ENCODE measurements around the gene GHR. TPM values are rescaled to one million over a fixed set of nuclear protein-coding genes. Genes with fewer than 3 reads are reported as not detected.
A peak's percentile ranks its signal among the peaks of the same experiment; 100 is the strongest.
"Not testable (repeated sequence)": the region's sequence is repeated elsewhere in the genome, so short reads cannot be mapped to it uniquely, and the experiment has no call there.

The GHR gene
- total RNA-seq, 1 experiment from 2014 or later, result 0.53 TPM

- no peak for DNase-seq (ENCODE audit: low spot score)
Measured at GRCh38 chr5:42645138-42645537, 221.9 kb downstream of the GHR start.

DNA sequence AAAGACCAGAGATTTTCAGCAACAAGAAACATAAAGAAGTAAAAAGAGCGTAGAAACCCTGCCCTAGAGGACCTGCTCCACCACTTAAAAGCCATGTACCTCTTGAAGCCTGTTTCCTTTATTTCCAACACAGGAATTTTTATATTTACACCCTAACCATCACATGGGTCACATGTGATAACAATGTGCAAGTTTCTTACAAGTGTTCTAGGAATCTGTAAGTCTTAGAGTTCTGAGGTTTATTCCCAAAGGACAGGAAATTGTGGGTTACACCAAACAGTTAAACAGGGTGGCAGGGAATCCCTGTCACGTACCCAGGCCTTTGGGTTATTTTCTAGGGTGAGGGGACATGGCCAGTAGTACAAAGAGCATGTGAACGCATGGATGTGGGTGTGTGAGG is 224.8 kb downstream of the GHR start:
- DNase-seq (ENCODE audit: low spot score), result no peak

- DNase-seq (ENCODE audit: low spot score), result no peak
Measured at GRCh38 chr5:42648915-42649314, 225.7 kb downstream of the GHR start.

DNA sequence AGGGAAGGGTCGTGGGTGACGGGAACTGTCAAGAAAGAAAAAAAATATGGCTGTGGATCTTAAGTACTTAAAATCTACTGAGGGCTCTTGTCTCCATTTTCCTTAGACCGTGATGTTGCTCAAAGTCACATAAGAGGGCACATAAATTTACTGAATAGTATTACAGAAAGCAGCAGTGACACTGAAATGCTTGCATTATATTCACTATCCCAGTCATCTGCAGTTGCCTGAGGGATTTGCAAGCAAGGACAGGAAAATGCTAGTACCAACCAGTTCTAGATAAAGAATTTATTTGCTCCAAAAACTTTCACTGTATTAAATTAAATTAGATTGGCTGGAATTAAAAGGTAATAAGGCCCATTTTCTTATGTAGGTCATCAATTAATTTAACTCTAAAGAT is 226.8 kb downstream of the GHR start:
- DNase-seq (ENCODE audit: low spot score), result no peak

- DNase-seq (ENCODE audit: low spot score), result no peak
Measured at GRCh38 chr5:42653705-42654104, 230.5 kb downstream of the GHR start.

GRCh38 chr5:42654645-42655044 is 231.4 kb downstream of the GHR start:
- no peak for DNase-seq (ENCODE audit: low spot score)

DNA sequence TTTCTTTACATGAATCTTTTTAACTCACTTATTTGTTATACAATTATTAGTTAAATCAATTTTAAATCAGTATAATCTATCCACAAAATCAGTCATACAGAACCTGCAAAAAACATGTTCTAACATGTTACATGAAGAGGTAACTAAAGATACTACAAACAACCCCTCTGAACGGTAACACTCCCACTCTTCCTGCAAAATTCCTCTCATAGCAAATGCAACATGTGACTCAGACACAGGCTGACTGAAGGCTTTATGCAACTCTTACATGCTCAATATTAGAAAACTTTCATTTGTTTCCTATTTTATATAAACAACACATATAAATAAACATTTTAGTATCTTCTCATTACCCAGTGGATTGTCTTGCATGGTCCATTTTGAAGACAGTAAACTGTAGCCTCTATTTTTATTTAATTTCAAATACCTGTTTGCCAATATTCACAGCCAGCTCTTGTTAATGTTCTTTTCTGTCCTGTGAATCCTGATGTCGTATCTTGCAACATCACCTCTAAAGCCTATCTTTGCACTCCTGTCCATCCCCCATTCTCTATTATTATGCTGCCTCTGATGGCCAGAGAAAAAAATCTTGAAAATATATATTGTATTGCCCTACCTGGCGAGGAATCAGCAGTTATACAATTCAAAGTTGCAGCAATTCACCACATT is 232.9 kb downstream of the GHR start:
- DNase-seq (ENCODE audit: low spot score), result no peak

DNA sequence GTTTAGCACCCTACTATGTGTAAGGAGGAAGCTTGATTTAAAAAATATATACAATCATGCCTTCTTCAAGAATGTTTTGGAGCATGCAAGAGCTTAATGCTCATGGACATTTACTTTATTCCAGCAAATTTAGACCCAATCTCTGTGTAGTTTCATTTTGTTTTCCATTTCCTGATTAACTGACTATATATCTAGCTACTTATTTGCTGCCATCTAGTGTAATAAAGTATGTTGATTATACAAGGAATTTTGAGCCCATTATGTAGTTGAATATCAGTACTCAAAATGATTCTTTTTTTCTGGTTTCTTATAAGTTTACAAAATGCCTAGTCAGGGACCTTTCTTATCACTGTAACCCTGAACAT is 233.4 kb downstream of the GHR start:
- DNase-seq (ENCODE audit: low spot score), result no peak

- not testable (repeated sequence) for DNase-seq (ENCODE audit: low spot score)
Measured at GRCh38 chr5:42659869-42660268, 236.6 kb downstream of the GHR start.

DNA sequence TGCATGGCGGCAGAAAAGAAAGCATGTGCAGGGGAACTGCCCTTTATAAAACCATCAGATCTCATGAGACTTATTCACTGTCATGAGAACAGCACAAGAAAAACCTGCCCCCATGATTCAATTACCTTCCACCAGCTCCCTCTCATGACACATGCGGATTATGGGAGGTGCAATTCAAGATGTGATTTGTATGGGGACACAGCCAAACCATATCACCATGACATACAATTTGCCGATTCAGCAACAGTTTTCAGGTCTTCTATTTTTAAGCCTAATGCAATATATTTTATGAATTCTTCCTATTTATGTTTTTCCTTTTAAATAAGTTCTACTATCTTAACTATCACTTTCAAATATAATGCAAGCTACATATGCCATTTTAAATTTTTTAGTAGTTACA is 242.6 kb downstream of the GHR start:
- no peak for DNase-seq (ENCODE audit: low spot score)

GRCh38 chr5:42666869-42667268 is 243.6 kb downstream of the GHR start:
- no peak for DNase-seq (ENCODE audit: low spot score)

DNA sequence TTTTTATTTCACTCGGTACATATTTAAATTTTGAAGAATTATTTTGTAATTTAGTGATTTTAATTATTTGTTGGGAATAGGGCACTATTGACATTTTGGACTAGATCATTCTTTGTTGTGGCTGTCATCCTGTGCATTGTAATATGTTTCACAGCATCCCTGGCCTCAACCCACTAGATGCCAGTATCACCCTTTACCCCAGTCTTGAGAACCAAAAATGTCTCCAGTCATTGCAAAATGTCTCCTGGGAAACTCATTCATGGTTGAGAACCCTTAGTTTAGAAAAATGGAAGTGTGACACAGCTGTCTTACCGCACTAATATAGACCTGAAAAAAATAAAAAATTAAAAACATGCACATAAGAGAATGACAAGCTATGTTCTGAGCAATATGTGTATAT is 245.0 kb downstream of the GHR start:
- no peak for DNase-seq (ENCODE audit: low spot score)

DNA sequence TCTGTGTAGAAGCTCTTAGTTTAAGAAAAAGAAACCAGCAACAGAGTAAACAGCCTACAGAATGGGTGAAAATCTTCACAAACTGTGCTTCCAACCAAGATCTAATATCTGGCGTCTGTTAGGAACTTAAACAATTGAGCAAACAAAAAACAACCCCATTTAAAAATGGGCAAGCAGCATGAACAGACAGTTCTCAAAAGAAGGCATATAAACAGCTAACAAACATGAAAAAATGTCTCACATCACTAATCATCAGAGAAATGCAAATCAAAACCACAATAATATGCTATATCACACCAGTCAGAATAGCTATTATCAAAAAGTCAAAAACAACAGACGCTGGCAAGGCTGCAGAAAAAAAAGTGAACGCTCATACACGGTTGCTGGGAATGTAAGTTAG is 249.7 kb downstream of the GHR start:
- DNase-seq (ENCODE audit: low spot score), result no peak

DNA sequence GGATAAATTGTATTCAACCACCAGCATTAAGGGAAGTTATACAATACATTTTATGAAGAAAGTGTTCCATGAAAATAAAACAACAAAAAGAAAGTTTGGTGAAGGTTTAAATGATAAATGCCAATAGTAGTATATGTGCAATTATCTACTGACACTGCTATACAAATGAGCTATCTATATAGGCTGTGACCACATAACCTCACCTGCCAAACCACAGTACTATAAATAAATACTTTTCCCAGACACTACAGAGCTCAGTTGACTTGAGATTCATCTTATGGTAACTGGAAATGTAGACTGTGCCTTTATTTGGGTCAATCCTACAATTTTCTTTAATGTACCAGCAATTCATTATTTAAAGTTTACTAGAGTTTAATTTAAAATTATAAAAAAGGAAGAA is 252.4 kb downstream of the GHR start:
- no peak for DNase-seq (ENCODE audit: low spot score)

- DNase-seq (ENCODE audit: low spot score), result no peak
Measured at GRCh38 chr5:42676362-42676761, 253.1 kb downstream of the GHR start.

GRCh38 chr5:42677156-42677842 is 254.1 kb downstream of the GHR start:
- no peak for DNase-seq (ENCODE audit: low spot score)

- no peak for DNase-seq (ENCODE audit: low spot score)
Measured at GRCh38 chr5:42680046-42680445, 256.8 kb downstream of the GHR start.

- not testable (repeated sequence) for DNase-seq (ENCODE audit: low spot score)
Measured at GRCh38 chr5:42685078-42685477, 261.8 kb downstream of the GHR start.

DNA sequence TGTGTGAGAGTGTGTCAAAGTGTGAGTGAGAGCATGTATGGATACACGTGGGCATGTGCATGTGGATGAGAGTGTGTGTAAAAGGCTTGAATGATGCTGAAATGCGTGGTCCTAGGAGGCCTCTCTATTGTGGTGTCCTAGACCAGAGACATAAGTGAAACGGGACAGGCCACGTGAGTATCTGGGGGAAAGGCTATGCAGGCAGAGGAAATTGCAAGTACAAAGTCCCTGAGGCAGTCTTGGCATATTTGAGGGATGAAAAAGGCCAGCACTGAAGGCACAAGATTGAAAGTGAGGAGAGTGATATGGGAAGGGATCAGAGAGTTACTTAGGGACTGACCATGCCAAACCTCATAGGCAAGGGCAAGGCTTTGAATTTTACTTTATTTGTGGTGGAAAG is 266.2 kb downstream of the GHR start:
- no peak for DNase-seq (ENCODE audit: low spot score)

- no peak for DNase-seq (ENCODE audit: low spot score)
Measured at GRCh38 chr5:42691413-42691937, 268.2 kb downstream of the GHR start.

- DNase-seq (ENCODE audit: low spot score), result no peak
Measured at GRCh38 chr5:42701351-42702059, 278.3 kb downstream of the GHR start.

- no peak for DNase-seq (ENCODE audit: low spot score)
Measured at GRCh38 chr5:42703238-42703637, 280.0 kb downstream of the GHR start.

DNA sequence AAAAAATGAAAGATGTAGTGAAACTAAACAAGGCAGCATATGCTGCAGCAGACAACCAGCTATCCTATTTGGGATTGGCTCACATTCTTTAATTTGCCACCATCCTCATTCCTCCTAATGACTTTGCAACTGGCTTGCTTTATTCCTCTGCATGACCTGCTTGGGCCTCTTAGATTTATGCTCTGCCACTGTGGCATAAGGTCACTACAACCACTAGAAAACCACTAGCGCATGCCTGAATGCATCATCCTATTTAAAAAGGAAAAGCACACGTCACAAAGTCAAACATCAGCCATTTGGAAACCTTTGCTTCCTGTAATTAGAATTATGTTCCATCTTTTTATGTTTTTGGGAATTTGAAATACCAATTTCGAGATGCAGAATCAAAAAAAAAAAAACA is 292.5 kb downstream of the GHR start:
- DNase-seq (ENCODE audit: low spot score), result peak; percentile 76
